ENCODE data around the gene CCNI2.

DNA sequence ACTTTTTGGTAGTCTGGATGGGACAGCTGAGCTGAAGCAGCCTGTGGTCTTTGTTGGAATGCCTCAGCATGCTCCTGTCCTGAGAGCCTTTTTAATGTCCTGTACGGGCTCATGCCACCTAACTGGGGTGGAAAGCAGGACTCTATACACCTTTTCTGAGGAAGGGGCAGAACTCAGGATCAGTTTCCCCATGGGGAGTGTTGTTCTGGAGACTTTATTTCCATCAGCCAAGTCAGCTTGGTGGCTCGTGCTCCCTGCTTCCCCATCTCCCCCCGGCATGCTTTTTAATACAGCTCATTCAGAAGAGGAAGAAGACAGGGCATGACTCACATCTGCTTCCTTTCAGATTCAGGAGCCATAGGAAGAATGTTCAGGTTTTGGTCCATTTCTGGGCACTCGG, 34.9 kb downstream of the CCNI2 start:
- TF ChIP-seq, protein P1, sequence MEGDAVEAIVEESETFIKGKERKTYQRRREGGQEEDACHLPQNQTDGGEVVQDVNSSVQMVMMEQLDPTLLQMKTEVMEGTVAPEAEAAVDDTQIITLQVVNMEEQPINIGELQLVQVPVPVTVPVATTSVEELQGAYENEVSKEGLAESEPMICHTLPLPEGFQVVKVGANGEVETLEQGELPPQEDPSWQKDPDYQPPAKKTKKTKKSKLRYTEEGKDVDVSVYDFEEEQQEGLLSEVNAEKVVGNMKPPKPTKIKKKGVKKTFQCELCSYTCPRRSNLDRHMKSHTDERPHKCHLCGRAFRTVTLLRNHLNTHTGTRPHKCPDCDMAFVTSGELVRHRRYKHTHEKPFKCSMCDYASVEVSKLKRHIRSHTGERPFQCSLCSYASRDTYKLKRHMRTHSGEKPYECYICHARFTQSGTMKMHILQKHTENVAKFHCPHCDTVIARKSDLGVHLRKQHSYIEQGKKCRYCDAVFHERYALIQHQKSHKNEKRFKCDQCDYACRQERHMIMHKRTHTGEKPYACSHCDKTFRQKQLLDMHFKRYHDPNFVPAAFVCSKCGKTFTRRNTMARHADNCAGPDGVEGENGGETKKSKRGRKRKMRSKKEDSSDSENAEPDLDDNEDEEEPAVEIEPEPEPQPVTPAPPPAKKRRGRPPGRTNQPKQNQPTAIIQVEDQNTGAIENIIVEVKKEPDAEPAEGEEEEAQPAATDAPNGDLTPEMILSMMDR (IDR thresholded peaks at IDR 0.05): no peak
- no peak for TF ChIP-seq POLR2A (IDR thresholded peaks at IDR 0.05)

Data from tibial nerve (tissue), 3 donors.